ENCODE results near the gene CLEC2L.

DNA sequence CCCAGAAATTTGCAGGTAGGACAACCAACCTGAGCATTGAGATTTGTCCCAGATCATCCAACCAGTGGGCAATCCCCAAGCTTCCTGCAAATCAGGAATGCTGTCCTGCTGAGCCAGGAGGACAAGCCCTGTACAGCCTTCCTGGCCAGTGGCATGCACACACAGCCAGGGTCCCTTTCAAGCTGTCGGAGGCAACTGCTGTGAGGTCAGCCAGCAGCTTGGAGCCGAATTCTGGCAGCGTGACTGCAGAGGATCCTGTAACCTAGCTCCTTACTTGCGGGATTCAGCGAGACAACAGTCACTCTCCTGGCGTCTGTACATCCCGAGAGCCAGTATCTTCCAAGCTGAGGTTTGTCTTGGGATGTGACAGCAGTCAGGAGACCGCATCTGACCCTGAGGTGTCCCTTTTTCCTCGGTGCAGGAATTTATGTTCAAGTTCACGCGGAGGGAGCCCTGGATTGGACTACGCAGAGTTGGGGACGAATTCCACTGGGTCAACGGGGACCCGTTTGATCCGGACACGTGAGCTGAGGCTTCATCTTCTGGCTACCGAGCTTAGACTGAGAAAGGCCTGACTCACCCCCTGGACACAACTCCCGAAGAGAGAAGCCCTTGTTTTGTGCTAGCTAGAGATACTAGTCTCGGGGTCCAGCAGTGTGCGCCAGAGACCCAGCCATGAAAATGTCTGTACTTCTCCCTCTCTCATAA, 18.3 kb downstream of the CLEC2L start:
- TF ChIP-seq POLR2A (IDR thresholded peaks at IDR 0.05) (no peak), POLR2AphosphoS5 (IDR thresholded peaks at IDR 0.05) (no peak)
